HAP-1 (cell line): ENCODE data around the gene VPS37B.
A peak's percentile ranks its signal among the peaks of the same experiment; 100 is the strongest.

Experiments used
- DNase-seq, 2 experiments: peaks; one replicate each; pipeline ENCODE4 v3.0.0-alpha.2; 2016 to 2020; ENCODE audit warnings: low spot score in 2 of 2
- H3K27me3 ChIP-seq: fragments of 250-450 bp; sonication (Bioruptor Pico); 2 replicates; pipeline ENCODE4 v1.5.1; 2020; ENCODE audit warnings: low read depth, mild to moderate bottlenecking, moderate library complexity
- H3K36me3 ChIP-seq: fragments of 250-450 bp; sonication (Bioruptor Pico); replicated peaks from 2 replicates; pipeline ENCODE4 v1.5.1; 2020; ENCODE audit warnings: mild to moderate bottlenecking
- H3K4me1 ChIP-seq: fragments of 250-450 bp; sonication (Bioruptor Pico); 2 replicates; pipeline ENCODE4 v1.5.1; 2020; ENCODE audit warnings: mild to moderate bottlenecking
- H3K4me3 ChIP-seq: fragments of 250-450 bp; sonication (Bioruptor Pico); 2 replicates; pipeline ENCODE4 v1.5.1; 2020; ENCODE audit warnings: mild to moderate bottlenecking, moderate library complexity
- H3K9me3 ChIP-seq: fragments of 250-450 bp; sonication (Bioruptor Pico); 2 replicates; pipeline ENCODE4 v1.5.1; 2020; ENCODE audit warnings: mild to moderate bottlenecking, moderate library complexity
- in situ Hi-C: fragments of 300-500 bp; cut with MboI; formaldehyde crosslinking; loops from 3 replicates; pipeline ENCODE4 v1.14.3; 2020; ENCODE audit warnings: low sequenced_read_pairs, inconsistent platforms, mixed read lengths

VPS37B gene

GRCh38 chr12:122870163-122870842, 25.6 kb downstream of the VPS37B start:
- in situ Hi-C loops: no loop called here
- Histone ChIP-seq H3K9me3 (no peaks in the 10 kb centered on the region), H3K4me3 (no peak overlapping the region), H3K4me1 (peaks cover 38% of the 10 kb centered on the region), H3K36me3 (peaks cover 58% of the 10 kb centered on the region), H3K27me3 (no peaks in the 10 kb centered on the region)
- no peak for DNase-seq

GRCh38 chr12:122869207-122869973, 26.5 kb downstream of the VPS37B start:
- H3K27me3 ChIP-seq: no peaks in the 10 kb centered on the region
- no peak overlapping the region for H3K4me3 ChIP-seq
- in situ Hi-C loops: no loop called here
- no peaks in the 10 kb centered on the region for H3K9me3 ChIP-seq
- peaks cover 65% of the 10 kb centered on the region for H3K36me3 ChIP-seq
- peaks cover 31% of the 10 kb centered on the region for H3K4me1 ChIP-seq
- no peak for DNase-seq

GRCh38 chr12:122868471-122869177, 27.3 kb downstream of the VPS37B start:
- no peak for DNase-seq
- Histone ChIP-seq H3K27me3 (no peaks in the 10 kb centered on the region), H3K4me3 (no peak overlapping the region), H3K36me3 (peaks cover 68% of the 10 kb centered on the region), H3K9me3 (no peaks in the 10 kb centered on the region), H3K4me1 (peaks cover 23% of the 10 kb centered on the region)
- in situ Hi-C loops: no loop called here

- H3K9me3 ChIP-seq: no peaks in the 10 kb centered on the region
- no peak overlapping the region for H3K4me3 ChIP-seq
- no peaks in the 10 kb centered on the region for H3K27me3 ChIP-seq
- peak in 1 of 2 experiments; percentile 47 for DNase-seq
- peaks cover 74% of the 10 kb centered on the region for H3K36me3 ChIP-seq
- H3K4me1 ChIP-seq: peaks cover 16% of the 10 kb centered on the region
- in situ Hi-C loops: no loop called here
These were observed 28.0 kb downstream of the VPS37B start for GRCh38 chr12:122867691-122868461.

GRCh38 chr12:122866950-122867607, 28.8 kb downstream of the VPS37B start:
- no peaks in the 10 kb centered on the region for H3K9me3 ChIP-seq
- H3K27me3 ChIP-seq: no peaks in the 10 kb centered on the region
- peaks cover 76% of the 10 kb centered on the region for H3K36me3 ChIP-seq
- in situ Hi-C loops: no loop called here
- H3K4me1 ChIP-seq: peaks cover 10% of the 10 kb centered on the region
- H3K4me3 ChIP-seq: no peak overlapping the region
- no peak for DNase-seq

GRCh38 chr12:122866379-122866778, 29.5 kb downstream of the VPS37B start:
- H3K9me3 ChIP-seq: no peaks in the 10 kb centered on the region
- peaks cover 83% of the 10 kb centered on the region for H3K36me3 ChIP-seq
- no peak for DNase-seq
- no peaks in the 10 kb centered on the region for H3K27me3 ChIP-seq
- no peak overlapping the region for H3K4me3 ChIP-seq
- in situ Hi-C loops: no loop called here
- peaks cover 4% of the 10 kb centered on the region for H3K4me1 ChIP-seq

GRCh38 chr12:122865268-122866231, 30.4 kb downstream of the VPS37B start:
- Histone ChIP-seq H3K4me1 (no peaks in the 10 kb centered on the region), H3K36me3 (peaks cover 83% of the 10 kb centered on the region)
- in situ Hi-C loops: no loop called here

GRCh38 chr12:122864894-122865253, 31.1 kb downstream of the VPS37B start:
- peaks cover 83% of the 10 kb centered on the region for H3K36me3 ChIP-seq
- H3K4me1 ChIP-seq: no peaks in the 10 kb centered on the region
- no peaks in the 10 kb centered on the region for H3K9me3 ChIP-seq
- no peak for DNase-seq
- in situ Hi-C loops: no loop called here
- no peak overlapping the region for H3K4me3 ChIP-seq
- no peaks in the 10 kb centered on the region for H3K27me3 ChIP-seq

More at GRCh38 chr12:122865268-122866231, 30.4 kb downstream of the VPS37B start:
- Histone ChIP-seq H3K4me3 (no peak overlapping the region), H3K27me3 (no peaks in the 10 kb centered on the region), H3K9me3 (no peaks in the 10 kb centered on the region)
- DNase-seq: peak in 1 of 2 experiments; percentile 67

GRCh38 chr12:122862872-122863701, 32.8 kb downstream of the VPS37B start:
- DNase-seq: no peak
- in situ Hi-C loops: no loop called here
- H3K36me3 ChIP-seq: peaks cover 68% of the 10 kb centered on the region

GRCh38 chr12:122862110-122862634, 33.8 kb downstream of the VPS37B start:
- no peaks in the 10 kb centered on the region for H3K9me3 ChIP-seq
- H3K4me3 ChIP-seq: no peak overlapping the region
- H3K4me1 ChIP-seq: no peaks in the 10 kb centered on the region
- in situ Hi-C loops: no loop called here
- no peak for DNase-seq
- H3K27me3 ChIP-seq: no peaks in the 10 kb centered on the region
- H3K36me3 ChIP-seq: peaks cover 62% of the 10 kb centered on the region

More at GRCh38 chr12:122862872-122863701, 32.8 kb downstream of the VPS37B start:
- Histone ChIP-seq H3K9me3 (no peaks in the 10 kb centered on the region), H3K27me3 (no peaks in the 10 kb centered on the region), H3K4me1 (no peaks in the 10 kb centered on the region), H3K4me3 (no peak overlapping the region)

- in situ Hi-C loops: no loop called here
- H3K4me3 ChIP-seq: no peak overlapping the region
- DNase-seq: no peak
- peaks cover 59% of the 10 kb centered on the region for H3K36me3 ChIP-seq
- H3K27me3 ChIP-seq: no peaks in the 10 kb centered on the region
- no peaks in the 10 kb centered on the region for H3K4me1 ChIP-seq
- H3K9me3 ChIP-seq: no peaks in the 10 kb centered on the region
These were observed 34.3 kb downstream of the VPS37B start for GRCh38 chr12:122861587-122861970.
